BLaER1 treated with 17β-estradiol and CSF1 and Interleukin-3, amounts not matched to agents 10 nM and 100 nM (cell line): ENCODE measurements around the gene SLC24A3.

Experiments used
- H3K27ac ChIP-seq, 11 experiments: shearing (Covaris generic); formaldehyde crosslinking; 2 replicates each; pipeline ENCODE4 v1.8.1; 2022
- H3K27me3 ChIP-seq, 11 experiments: shearing (Covaris generic); formaldehyde crosslinking; 2 replicates each; pipeline ENCODE4 v1.8.1; 2022
- H3K36me3 ChIP-seq, 11 experiments: shearing (Covaris generic); formaldehyde crosslinking; 2 replicates each; pipeline ENCODE4 v1.8.1; 2022
- H3K4me1 ChIP-seq, 10 experiments: shearing (Covaris generic); formaldehyde crosslinking; 2 replicates each; pipeline ENCODE4 v1.8.1; 2022
- H3K4me2 ChIP-seq, 11 experiments: shearing (Covaris generic); formaldehyde crosslinking; 2 replicates each; pipeline ENCODE4 v1.8.1; 2022
- H3K4me3 ChIP-seq, 10 experiments: shearing (Covaris generic); formaldehyde crosslinking; 2 replicates each; pipeline ENCODE4 v1.8.1; 2022
- H3K9ac ChIP-seq, 11 experiments: shearing (Covaris generic); formaldehyde crosslinking; 2 replicates each; pipeline ENCODE4 v1.8.1; 2022
- H3K9me3 ChIP-seq, 11 experiments: shearing (Covaris generic); formaldehyde crosslinking; replicated peaks in 1 of 11; 2 replicates each; pipeline ENCODE4 v1.8.1; 2022
- H4K20me1 ChIP-seq, 11 experiments: shearing (Covaris generic); formaldehyde crosslinking; 2 replicates each; pipeline ENCODE4 v1.8.1; 2022
- Cebpa-rat ChIP-seq, 11 experiments: shearing (Covaris generic); IDR thresholded peaks; 2 replicates each; pipeline ENCODE4 v1.8.1; 2022

SLC24A3 gene

DNA sequence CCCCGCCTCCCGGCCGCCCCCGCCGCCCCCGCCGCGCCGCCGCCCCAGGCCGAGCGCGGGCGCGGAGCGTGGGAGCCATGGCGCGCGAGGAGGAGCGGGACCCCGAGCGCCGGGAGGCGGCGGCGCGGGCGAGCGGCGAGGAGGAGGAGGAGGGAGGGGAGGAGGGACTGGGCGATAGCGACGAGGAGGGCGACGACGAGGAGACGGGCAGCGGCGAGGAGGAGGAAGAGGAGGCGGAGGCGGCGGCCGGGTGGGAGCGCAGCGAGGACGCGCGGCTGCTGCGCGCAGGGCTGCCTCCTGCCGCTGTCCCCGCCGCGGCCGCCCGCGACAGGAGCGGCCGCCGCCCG is at the start of gene SLC24A3:
Gene SLC24A3 (plus strand): TSS at position 174 of the 347 bp plus-strand sequence.
- TF ChIP-seq Cebpa-rat (IDR thresholded peaks at IDR 0.05), result no peak
- Histone ChIP-seq H3K4me3 (0 out of 20 replicates have a peak within 1 kb of the TSS, but pooled peaks of 1 of the 10 experiments have one; percentile 4), H4K20me1 (no peaks in the 10 kb centered on the region), H3K27me3 (peaks cover 36 to 66% (median 54%) of the 10 kb centered on the region in 11 experiments), H3K27ac (no peak within 1 kb of the TSS), H3K4me1 (no peaks in the 10 kb centered on the region), H3K36me3 (no peaks in the 10 kb centered on the region), H3K9me3 (peaks cover 0 to 18% (median 10%) of the 10 kb centered on the region in 11 experiments; a peak in 16 of 22 replicates), H3K4me2 (no peak within 1 kb of the TSS), H3K9ac (no peak within 1 kb of the TSS)

DNA sequence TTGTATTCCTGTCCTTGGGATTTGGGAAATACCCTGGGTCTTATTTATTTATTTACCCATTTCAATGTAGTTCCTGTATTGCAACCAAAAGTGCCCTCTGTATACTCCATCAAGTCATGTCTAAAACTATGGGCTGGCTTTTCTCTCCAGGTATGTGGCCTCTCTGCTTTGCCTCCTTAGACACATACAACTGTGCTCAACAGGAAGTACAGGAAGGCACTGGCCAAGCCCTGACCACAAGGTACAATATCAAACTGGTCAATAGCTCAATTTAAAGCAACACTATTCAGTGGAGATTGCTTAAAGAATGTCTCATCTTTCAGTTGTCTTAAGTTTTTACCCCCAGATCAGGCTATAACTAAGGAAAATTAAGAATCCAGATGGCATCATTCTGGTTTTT is 42.3 kb upstream of the SLC24A3 start:
- Histone ChIP-seq H3K4me1 (no peaks in the 10 kb centered on the region), H3K27ac (no peak overlapping the region), H3K9ac (no peak overlapping the region), H3K36me3 (no peaks in the 10 kb centered on the region), H3K4me2 (no peak overlapping the region), H3K9me3 (peaks cover 0 to 15% (median 8%) of the 10 kb centered on the region in 11 experiments; a peak in 12 of 22 replicates), H4K20me1 (no peaks in the 10 kb centered on the region), H3K4me3 (no peak overlapping the region), H3K27me3 (no peaks in the 10 kb centered on the region; a peak in 1 of 22 replicates)
- no peak for TF ChIP-seq Cebpa-rat (IDR thresholded peaks at IDR 0.05)

DNA sequence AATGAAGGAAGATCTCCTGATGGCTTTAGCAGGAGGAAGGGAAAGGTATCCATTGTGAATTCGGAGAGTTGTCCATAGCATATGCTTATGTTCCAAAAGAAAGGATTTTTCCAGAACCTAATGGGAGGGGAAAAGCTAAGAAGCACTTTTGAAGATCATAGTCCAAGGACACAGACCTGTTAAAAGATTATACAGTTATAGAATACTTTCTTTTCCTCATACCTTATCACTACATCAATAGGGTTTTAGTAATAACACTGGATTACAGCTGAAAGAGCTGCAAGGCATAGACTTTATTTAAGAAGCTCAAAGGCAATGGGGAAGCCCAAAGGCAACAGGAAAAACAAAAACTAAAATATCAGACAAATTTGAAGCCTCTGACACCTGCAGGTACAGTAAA is 39.8 kb upstream of the SLC24A3 start:
- Histone ChIP-seq H3K36me3 (no peaks in the 10 kb centered on the region), H3K4me1 (no peaks in the 10 kb centered on the region), H3K9me3 (peaks cover 0 to 8% (median 2%) of the 10 kb centered on the region in 11 experiments; a peak in 9 of 22 replicates), H3K4me3 (no peak overlapping the region), H4K20me1 (no peaks in the 10 kb centered on the region), H3K27ac (no peak overlapping the region), H3K27me3 (no peaks in the 10 kb centered on the region; a peak in 1 of 22 replicates), H3K4me2 (no peak overlapping the region), H3K9ac (no peak overlapping the region)
- no peak for TF ChIP-seq Cebpa-rat (IDR thresholded peaks at IDR 0.05)

DNA sequence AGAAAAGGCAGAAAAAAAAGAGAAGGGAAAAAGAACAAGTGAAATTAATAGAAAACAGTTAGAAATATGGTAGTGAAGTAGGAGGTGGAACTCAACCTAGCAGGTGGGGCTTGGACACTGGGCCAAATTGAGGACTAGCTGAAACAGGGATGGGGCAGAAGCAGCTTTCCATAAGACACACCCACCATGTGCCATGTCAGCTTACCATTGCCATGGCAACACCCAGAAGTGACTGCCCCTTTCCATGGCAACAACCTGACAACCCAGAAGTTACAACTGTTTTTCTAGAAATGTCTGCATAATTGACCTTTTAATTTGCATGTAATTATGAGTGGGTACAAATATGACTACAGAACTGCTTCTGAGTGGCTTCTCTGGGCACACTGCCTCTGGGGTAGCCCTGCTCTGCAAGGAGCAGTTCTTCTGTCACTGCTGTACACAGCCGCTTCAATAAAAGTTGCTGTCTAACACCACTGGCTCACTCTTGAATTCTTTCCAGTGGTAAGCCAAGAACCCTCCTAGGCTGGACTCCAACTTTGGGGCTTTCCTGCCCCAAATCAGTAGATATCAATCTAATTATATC is 35.9 kb upstream of the SLC24A3 start:
- no peaks in the 10 kb centered on the region for H3K36me3 ChIP-seq
- no peak overlapping the region for H3K4me2 ChIP-seq
- H4K20me1 ChIP-seq, result no peaks in the 10 kb centered on the region
- no peak overlapping the region for H3K4me3 ChIP-seq
- H3K4me1 ChIP-seq, result no peaks in the 10 kb centered on the region
- TF ChIP-seq Cebpa-rat (IDR thresholded peaks at IDR 0.05), result no peak
- no peaks in the 10 kb centered on the region for H3K9me3 ChIP-seq
- no peaks in the 10 kb centered on the region; a peak in 1 of 22 replicates for H3K27me3 ChIP-seq
- H3K9ac ChIP-seq, result no peak overlapping the region
- no peak overlapping the region for H3K27ac ChIP-seq

GRCh38 chr20:19181552-19181951 is 30.9 kb upstream of the SLC24A3 start:
- TF ChIP-seq Cebpa-rat (IDR thresholded peaks at IDR 0.05), result no peak
- H3K9ac ChIP-seq, result no peak overlapping the region
- H3K27ac ChIP-seq, result no peak overlapping the region

GRCh38 chr20:19185083-19185482 is 27.4 kb upstream of the SLC24A3 start:
- Histone ChIP-seq H3K4me1 (no peaks in the 10 kb centered on the region), H3K4me2 (no peak overlapping the region), H3K4me3 (no peak overlapping the region), H3K27me3 (no peaks in the 10 kb centered on the region), H3K9me3 (peaks cover 0 to 6% (median 0%) of the 10 kb centered on the region in 11 experiments; a peak in 3 of 22 replicates), H3K9ac (no peak overlapping the region), H3K36me3 (no peaks in the 10 kb centered on the region), H3K27ac (no peak overlapping the region), H4K20me1 (no peaks in the 10 kb centered on the region)
- no peak for TF ChIP-seq Cebpa-rat (IDR thresholded peaks at IDR 0.05)

More at GRCh38 chr20:19181552-19181951, 30.9 kb upstream of the SLC24A3 start:
- H3K27me3 ChIP-seq, result no peaks in the 10 kb centered on the region
- H3K9me3 ChIP-seq, result no peaks in the 10 kb centered on the region
- no peaks in the 10 kb centered on the region for H3K4me1 ChIP-seq
- no peaks in the 10 kb centered on the region for H4K20me1 ChIP-seq
- no peak overlapping the region for H3K4me3 ChIP-seq
- no peak overlapping the region for H3K4me2 ChIP-seq
- no peaks in the 10 kb centered on the region for H3K36me3 ChIP-seq

GRCh38 chr20:19193349-19193748 is 19.1 kb upstream of the SLC24A3 start:
- Histone ChIP-seq H3K9me3 (peaks cover 0 to 6% (median 0%) of the 10 kb centered on the region in 11 experiments; a peak in 3 of 22 replicates), H3K4me3 (no peak overlapping the region), H3K4me1 (no peaks in the 10 kb centered on the region), H3K27ac (no peak overlapping the region), H3K4me2 (no peak overlapping the region), H3K36me3 (no peaks in the 10 kb centered on the region), H3K27me3 (no peaks in the 10 kb centered on the region), H4K20me1 (no peaks in the 10 kb centered on the region), H3K9ac (no peak overlapping the region)
- TF ChIP-seq Cebpa-rat (IDR thresholded peaks at IDR 0.05), result no peak

DNA sequence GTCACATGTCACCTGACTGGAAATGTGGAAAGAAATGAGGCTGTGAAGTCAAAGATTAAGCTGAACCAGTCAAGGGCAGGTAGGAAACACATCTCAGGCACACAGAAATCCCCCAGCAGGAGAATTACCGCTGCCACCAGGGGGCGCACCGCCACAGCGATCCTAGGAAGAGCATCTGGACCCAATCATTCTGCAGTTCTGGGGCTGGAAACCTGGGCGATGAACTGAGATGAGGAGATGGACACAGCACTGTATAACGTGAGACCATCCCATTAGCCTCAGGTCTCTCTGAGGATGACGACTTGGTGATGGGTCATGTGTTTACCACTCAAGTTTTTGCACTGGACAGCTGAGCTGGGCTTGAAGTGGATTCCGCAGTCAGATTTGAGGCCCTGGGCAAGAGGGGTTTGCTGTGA is 6.5 kb upstream of the SLC24A3 start:
- no peak overlapping the region for H3K27ac ChIP-seq
- no peak overlapping the region for H3K9ac ChIP-seq
- no peak overlapping the region for H3K4me3 ChIP-seq
- no peaks in the 10 kb centered on the region for H3K4me1 ChIP-seq
- peaks cover 3 to 18% (median 12%) of the 10 kb centered on the region in 11 experiments; a peak in 21 of 22 replicates for H3K27me3 ChIP-seq
- H3K9me3 ChIP-seq, result no peaks in the 10 kb centered on the region
- TF ChIP-seq Cebpa-rat (IDR thresholded peaks at IDR 0.05), result no peak
- no peak overlapping the region for H3K4me2 ChIP-seq
- H3K36me3 ChIP-seq, result no peaks in the 10 kb centered on the region
- H4K20me1 ChIP-seq, result no peaks in the 10 kb centered on the region

- H3K4me2 ChIP-seq, result no peak overlapping the region
- H3K27ac ChIP-seq, result no peak overlapping the region
- H3K36me3 ChIP-seq, result no peaks in the 10 kb centered on the region
- TF ChIP-seq Cebpa-rat (IDR thresholded peaks at IDR 0.05), result no peak
- no peaks in the 10 kb centered on the region for H4K20me1 ChIP-seq
- H3K4me3 ChIP-seq, result no peak overlapping the region
- H3K9me3 ChIP-seq, result peaks cover 0 to 10% (median 7%) of the 10 kb centered on the region in 11 experiments; a peak in 14 of 22 replicates
- H3K27me3 ChIP-seq, result peaks cover 17 to 33% (median 28%) of the 10 kb centered on the region in 11 experiments
- H3K9ac ChIP-seq, result no peak overlapping the region
- H3K4me1 ChIP-seq, result no peaks in the 10 kb centered on the region
Observed at GRCh38 chr20:19207541-19207940, 4.9 kb upstream of the SLC24A3 start.
